ENCODE results near the gene AKAIN1. TPM values are rescaled to one million over a fixed set of nuclear protein-coding genes. Genes with fewer than 3 reads are reported as not detected.

Gene AKAIN1
- total and polyA plus RNA-seq, 2 donors (not counting 1 experiment from before 2014, with no cell fraction given), result not detected

DNA sequence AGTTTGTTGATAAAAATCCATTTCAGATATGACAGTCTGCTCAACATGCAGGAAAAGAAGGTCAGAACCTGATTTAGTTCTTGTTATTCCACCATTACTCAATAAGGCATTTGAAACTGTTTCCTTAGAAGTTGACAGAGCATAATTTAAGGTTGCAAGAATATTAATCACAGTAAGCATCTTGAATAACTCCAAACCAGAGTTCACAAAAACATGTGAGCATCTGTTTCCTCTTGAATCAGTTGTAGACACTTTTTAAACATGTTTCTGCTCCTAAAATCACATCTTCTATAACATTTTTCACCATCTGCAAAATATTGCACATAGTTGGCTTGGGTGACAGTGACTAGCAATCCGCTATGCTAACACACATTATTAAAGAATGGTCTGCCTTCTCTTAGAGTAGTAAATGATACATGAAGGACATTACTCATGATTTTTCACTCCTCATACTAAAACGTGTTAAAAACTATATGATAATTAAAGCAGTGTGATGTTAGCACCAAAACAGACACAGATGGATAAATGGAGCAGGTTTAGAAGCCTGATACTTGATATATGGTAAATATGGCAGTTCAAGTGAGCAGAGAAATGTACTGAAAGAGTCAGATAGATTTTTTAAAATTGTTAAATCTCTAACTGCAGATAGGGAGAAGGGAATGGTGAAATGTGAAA, 30.3 kb downstream of the AKAIN1 start:
- H3K27ac Mint-ChIP-seq, result no peak overlapping the region

More for the DNA sequence above, 30.3 kb downstream of the AKAIN1 start:
- Histone ChIP-seq H2AFZ (ENCODE audit: insufficient read depth, low read depth, low read length, poor library complexity, severe bottlenecking) (no peak overlapping the region), H3K4me2 (replicated peaks; ENCODE audit: low read depth, low read length, poor library complexity, severe bottlenecking) (no peak overlapping the region), H4K20me1 (ENCODE audit: control insufficient read depth, insufficient read depth, low read length, poor library complexity, severe bottlenecking) (no peaks in the 10 kb centered on the region), H3K9me3 (ENCODE audit: control extremely low read depth in 1 of 3, control insufficient read depth in 2 of 3, insufficient read depth in 1 of 3, low read length in 2 of 3) (no peaks in the 10 kb centered on the region), H3K27me3 (replicated peaks in 1 of 4; ENCODE audit: control extremely low read depth in 1 of 4, control insufficient read depth in 3 of 4, insufficient read depth in 4 of 4, low read length in 3 of 4) (peaks cover 0 to 6% (median 0%) of the 10 kb centered on the region in 4 experiments), H3K4me1 (ENCODE audit: control insufficient read depth in 2 of 2, insufficient read depth in 2 of 2, low read length in 2 of 2) (no peaks in the 10 kb centered on the region), H3K27ac (ENCODE audit: low read length in 2 of 2) (no peak overlapping the region), H3K36me3 (replicated peaks in 1 of 2; ENCODE audit: control extremely low read depth in 1 of 2, control insufficient read depth in 1 of 2, extremely low read depth in 1 of 2, insufficient read depth in 2 of 2, low read length in 1 of 2) (no peaks in the 10 kb centered on the region), H3K4me3 (ENCODE audit: control extremely low read depth in 1 of 5, extremely low read depth in 1 of 5, insufficient read depth in 1 of 5, low read depth in 2 of 5, low read length in 4 of 5) (no peak overlapping the region), H3K79me2 (ENCODE audit: control insufficient read depth, insufficient read depth, low read length) (no peaks in the 10 kb centered on the region), H3K9ac (ENCODE audit: low read length) (no peak overlapping the region)
- DNase-seq, result no peak
- Mint-ChIP-seq H3K27me3 (peaks cover 3% of the 10 kb centered on the region), H3K9me3 (ENCODE audit: insufficient read depth) (peaks cover 3% of the 10 kb centered on the region), H3K4me3 (no peak overlapping the region), H3K4me1 (peaks cover 2% of the 10 kb centered on the region)
- POLR2A ChIA-PET, result no interaction called here
- no peak for TF ChIP-seq CTCF (IDR thresholded peaks at IDR 0.05)
- no peak for TF ChIP-seq EZH2 (IDR thresholded peaks at IDR 0.05; ENCODE audit: borderline replicate concordance, insufficient read depth, low read depth, low read length, poor library complexity, severe bottlenecking)
- no peak for ATAC-seq (ENCODE audit: low read depth)
- CTCF ChIA-PET, result no interaction called here
- intact Hi-C loops (cut with micrococcal nuclease), result no loop called here
- no CpG with 5 or more reads among the region's 2 CpGs for WGBS (ENCODE audit: insufficient coverage)
